Skin of body (tissue), 2 donors: ENCODE measurements around the gene COMMD1. TPM values are rescaled to one million over a fixed set of nuclear protein-coding genes. Genes with fewer than 3 reads are reported as not detected.
"Not testable (repeated sequence)": the region's sequence is repeated elsewhere in the genome, so short reads cannot be mapped to it uniquely, and the experiment has no call there.

ENCODE experiments used
- DNase-seq: peaks from one replicate; lab custom pipeline; 2025; lab: John Stamatoyannopoulos, UW
- total RNA-seq: library from RNA; depleted of rRNA; stranded (reverse); fragments of >200 nt; gene quantifications from one replicate; pipeline ENCODE4 v1.2.3, GENCODE V29; 2014

Gene COMMD1
- total RNA-seq, 1 donor from 2014 or later: 34.8 TPM

DNA sequence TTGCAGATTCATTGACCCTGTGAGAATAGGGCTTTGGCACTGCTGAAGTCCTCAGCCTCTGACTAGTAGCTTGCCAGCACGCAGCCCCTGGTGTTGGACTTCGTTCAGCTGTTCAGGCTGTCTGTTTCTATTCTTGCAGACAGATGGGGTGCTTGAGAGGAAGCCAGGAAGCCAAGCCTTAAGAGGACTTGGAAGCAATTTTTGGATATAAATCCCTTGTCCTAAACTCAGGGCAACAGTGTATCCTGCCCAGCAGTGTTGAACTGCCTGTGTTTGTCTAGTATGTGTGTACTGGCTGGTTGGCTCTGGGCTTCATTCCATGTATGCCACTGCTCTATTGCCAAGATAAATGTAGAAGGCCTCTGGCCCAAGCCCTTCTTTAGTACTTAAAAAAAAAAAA, 108.6 kb downstream of the COMMD1 start:
- peak; percentile 77 for DNase-seq

- DNase-seq: no peak
These were observed 111.5 kb downstream of the COMMD1 start for GRCh38 chr2:62016957-62017356.

- DNase-seq: no peak
These were observed 124.4 kb downstream of the COMMD1 start for GRCh38 chr2:62029910-62030309.

DNA sequence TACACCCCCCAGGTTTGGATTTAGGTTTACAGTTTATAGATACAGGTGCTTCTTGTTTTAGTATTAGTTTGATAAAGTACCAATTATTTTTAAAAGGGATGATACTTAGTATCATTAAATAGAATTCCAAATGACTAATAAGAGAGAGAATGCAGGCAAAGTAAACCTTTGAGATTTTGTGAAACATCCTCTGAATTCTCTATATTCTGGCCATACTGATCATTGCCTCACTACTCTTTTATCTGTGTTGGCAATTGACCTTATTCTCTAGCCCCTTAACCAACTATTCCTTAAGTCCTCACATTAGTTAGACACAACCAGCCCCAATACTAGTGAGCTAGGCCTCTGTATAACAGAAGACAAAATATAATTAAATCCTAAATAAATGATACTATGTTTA, 125.4 kb downstream of the COMMD1 start:
- DNase-seq: no peak

DNA sequence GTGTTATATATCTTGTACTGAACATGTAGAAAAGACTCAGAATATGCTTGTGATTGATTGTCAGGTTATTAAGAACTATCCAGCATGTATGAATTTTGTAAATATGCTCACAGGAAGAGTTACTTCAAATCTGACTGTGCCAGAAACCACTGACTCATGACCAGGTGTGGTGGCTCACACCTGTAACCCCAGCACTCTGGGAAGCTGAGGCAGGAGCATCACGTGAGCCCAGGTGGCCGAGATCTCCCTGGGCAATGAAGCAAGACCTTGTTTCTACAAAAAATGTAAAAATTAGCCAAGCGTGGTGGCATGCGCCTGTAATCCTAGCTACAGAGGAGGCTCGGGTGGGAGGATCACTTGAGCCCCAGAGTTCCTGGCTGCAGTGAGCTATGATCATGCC, 126.6 kb downstream of the COMMD1 start:
- DNase-seq: no peak

DNA sequence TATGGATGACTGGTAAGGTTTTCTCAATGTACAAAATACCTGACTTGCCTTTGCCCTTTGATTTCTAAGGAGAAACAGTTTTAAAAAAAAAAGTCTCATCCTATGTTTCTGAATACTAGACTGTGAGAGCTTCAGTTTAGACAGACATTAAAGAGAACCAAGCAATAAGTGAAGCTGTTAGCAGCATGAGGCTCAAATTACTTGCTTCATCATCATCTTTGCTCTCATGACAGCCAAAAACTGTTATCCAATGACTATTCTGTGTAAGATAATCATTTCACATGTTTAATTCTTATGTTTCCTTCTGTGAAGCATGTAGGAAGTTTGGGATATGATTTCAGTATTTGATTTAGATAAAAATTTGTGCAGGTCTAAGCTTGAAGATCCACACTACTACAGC, 129.2 kb downstream of the COMMD1 start:
- no peak for DNase-seq

GRCh38 chr2:62036229-62036628, 130.8 kb downstream of the COMMD1 start:
- DNase-seq: no peak

DNA sequence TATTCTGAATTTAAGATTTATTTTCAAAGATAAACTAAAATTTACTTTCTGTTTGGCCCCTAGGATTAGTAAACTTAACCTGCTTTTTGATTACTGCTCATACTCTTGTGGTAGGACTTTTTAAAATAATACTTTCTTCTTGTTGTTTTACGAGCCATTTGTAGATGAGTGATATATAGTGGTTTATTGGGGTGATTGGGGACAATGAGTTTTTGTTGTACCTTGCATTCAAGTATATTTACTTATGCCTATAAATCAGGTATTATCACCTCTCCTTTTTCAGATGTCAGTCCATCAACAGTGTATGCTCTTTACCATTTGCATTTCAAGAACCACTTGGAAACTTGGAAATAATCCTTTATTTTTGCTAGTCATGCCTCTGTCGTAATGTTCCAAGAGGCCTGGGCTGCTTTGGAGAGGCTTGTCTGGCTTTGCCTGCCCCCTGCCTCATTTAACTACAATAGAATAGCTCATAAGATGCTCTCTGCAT, 131.3 kb downstream of the COMMD1 start:
- no peak for DNase-seq

- DNase-seq: no peak
These were observed 133.7 kb downstream of the COMMD1 start for GRCh38 chr2:62038975-62039771.

- no peak for DNase-seq
These were observed 135.5 kb downstream of the COMMD1 start for GRCh38 chr2:62040926-62041325.

GRCh38 chr2:62041701-62042385, 136.4 kb downstream of the COMMD1 start:
- DNase-seq: not testable (repeated sequence)

DNA sequence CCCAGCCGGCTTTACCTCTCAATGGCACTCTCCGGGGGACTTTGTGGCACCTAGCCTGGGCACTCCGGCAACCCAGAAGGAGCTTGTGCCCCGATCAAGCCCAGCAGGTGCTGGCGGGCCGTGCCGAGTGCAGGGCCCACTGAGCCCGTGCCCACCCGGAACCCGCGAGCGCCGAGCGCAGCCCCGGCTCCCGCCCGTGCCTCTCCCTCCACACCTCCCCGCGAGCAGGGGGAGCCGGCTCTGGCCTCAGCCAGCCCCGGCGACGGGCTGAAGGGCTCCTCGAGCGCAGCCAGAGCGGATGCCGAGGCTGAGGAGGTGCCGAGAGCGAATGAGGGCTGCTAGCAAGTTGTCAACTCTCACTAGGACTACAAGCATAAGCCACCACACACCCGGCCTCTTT, 136.9 kb downstream of the COMMD1 start:
- no peak for DNase-seq

- no peak for DNase-seq
These were observed 137.5 kb downstream of the COMMD1 start for GRCh38 chr2:62042944-62043343.

DNA sequence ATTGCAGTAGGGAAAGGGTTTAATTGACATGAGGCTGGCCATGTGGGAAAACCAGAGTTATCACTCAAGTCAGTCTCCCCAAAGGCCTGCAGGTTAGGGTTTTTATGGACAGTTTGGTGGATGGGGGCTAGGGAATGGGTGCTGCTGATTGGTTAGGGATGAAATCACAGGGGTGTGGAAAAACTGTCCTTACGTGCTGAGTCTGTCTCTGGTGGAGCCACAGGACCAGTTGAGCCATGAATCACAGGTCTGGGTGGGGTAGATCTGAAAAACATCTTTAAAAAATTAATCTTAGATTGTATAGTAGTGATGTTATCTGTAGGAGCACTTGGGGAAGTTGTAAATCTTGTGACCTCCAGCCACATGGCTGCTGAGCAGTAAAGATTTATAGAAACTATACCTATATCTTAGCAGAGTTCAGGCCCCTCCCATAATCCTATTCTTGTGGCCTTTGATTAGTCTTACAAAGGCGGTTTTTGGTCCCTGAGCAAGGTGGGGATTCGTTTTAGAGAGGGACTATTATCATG, 139.6 kb downstream of the COMMD1 start:
- no peak for DNase-seq

DNA sequence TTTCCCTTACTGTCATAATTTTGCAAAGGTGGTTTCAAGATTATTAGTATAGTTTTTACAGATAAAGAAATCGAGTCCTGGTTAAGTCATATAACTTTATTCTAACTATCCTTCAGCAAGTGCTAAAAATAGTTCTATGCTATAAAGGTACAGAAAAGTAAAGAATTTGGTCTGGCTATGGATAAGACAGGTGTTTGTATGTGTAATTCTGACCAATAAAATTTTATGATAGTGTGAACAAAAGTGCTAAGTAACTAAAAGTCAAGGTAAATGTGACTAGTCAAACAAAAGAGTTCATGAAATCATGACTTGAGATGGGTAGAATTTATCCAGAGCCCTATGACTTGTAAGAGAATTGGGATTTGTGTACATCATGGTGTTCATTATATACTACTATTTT, 140.7 kb downstream of the COMMD1 start:
- DNase-seq: no peak

- no peak for DNase-seq
These were observed 145.1 kb downstream of the COMMD1 start for GRCh38 chr2:62050456-62051045.

GRCh38 chr2:62054029-62054791, 148.7 kb downstream of the COMMD1 start:
- no peak for DNase-seq

- DNase-seq: no peak
These were observed 149.5 kb downstream of the COMMD1 start for GRCh38 chr2:62054916-62055450.

DNA sequence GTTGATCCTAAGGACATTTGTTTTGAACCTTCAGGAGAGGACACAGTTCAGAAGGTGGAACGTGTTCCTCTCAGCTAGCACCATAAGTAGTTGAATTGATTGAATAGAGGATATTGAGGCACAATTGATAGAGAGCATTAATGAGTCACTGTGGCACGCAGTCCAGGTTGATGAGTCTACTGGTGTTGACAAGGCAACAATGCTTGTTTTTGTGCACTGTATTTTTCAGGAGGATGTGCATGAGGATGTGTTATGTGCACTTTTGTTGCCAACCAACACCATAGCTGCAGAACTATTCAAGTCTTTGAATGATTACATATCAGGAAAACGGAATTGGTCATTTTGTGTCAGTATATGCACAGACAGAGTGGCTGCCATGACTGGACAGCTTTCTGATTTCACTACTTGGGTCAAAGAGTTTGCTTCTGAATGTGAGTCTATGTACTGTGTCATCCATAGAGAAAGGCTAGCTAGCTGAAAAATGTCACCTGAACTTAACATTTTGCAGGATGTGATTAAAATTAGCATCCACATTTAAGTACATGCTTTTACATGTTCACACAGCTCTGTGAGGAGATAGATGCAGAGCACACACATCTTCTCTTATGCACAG, 150.4 kb downstream of the COMMD1 start:
- DNase-seq: no peak

DNA sequence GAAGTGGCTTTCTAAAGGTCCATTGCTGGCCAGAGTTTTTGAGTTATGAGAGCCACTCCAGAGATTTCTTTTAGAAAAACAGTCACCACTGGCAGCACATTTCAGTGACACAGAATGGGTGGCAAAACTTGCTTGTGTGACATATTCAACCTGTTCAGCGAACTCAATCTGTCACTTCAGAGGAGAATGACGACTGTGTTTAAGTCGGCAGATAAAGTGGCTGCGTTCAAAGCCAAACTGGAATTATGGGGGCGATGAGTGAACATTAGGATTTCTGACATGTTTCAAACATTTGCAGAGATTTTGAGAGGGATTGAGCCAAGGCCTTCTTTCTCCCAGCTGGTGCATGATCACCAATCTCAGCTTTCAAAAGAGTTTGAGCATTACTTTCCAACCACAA, 150.9 kb downstream of the COMMD1 start:
- DNase-seq: no peak

DNA sequence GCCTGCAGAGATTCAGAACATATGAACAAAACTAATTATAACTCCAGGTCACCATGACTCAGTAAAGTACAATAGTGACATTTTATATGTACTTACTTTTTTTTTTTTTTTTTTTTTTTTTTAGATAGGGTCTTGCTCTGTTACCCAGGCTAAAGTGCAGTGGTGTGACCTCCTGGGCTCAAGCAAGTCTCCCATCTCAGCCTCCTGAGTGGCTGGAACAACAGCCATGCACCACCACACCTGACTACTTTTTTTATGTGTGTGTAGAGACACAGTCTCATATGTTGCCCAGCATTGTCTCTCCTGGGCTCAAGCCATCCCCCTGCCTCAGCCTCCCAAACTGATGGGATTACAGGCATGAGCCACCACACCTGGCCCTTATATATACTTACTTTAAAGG, 159.8 kb downstream of the COMMD1 start:
- DNase-seq: no peak
